GM18873 (cell line): ENCODE data around the gene MCEMP1.
"Not testable (repeated sequence)": the region's sequence is repeated elsewhere in the genome, so short reads cannot be mapped to it uniquely, and the experiment has no call there.

Experiments used
- ATAC-seq: cut with Tn5 transposase; IDR thresholded peaks from one replicate; pipeline ENCODE4 v1.9.1; 2021; ENCODE audit warnings: mild to moderate bottlenecking, moderate library complexity, moderate number of reproducible peaks; ENCODE audit not compliant: unreplicated experiment, low FRiP score

Gene MCEMP1

GRCh38 chr19:7643031-7643415, 33.9 kb upstream of the MCEMP1 start:
- ATAC-seq = no peak

- not testable (repeated sequence) for ATAC-seq
Measured at GRCh38 chr19:7643629-7644549, 33.0 kb upstream of the MCEMP1 start.

- no peak for ATAC-seq
Measured at GRCh38 chr19:7644550-7644877, 32.4 kb upstream of the MCEMP1 start.

- no peak for ATAC-seq
Measured at GRCh38 chr19:7645163-7645562, 31.7 kb upstream of the MCEMP1 start.

GRCh38 chr19:7645656-7646425, 31.0 kb upstream of the MCEMP1 start:
- no peak for ATAC-seq

- ATAC-seq = no peak
Measured at GRCh38 chr19:7646426-7646700, 30.5 kb upstream of the MCEMP1 start.

- ATAC-seq = no peak
Measured at GRCh38 chr19:7647156-7647555, 29.7 kb upstream of the MCEMP1 start.

GRCh38 chr19:7648265-7649014, 28.4 kb upstream of the MCEMP1 start:
- no peak for ATAC-seq

- no peak for ATAC-seq
Measured at GRCh38 chr19:7650148-7650547, 26.7 kb upstream of the MCEMP1 start.

- no peak for ATAC-seq
Measured at GRCh38 chr19:7652061-7652641, 24.7 kb upstream of the MCEMP1 start.

GRCh38 chr19:7654401-7654800, 22.5 kb upstream of the MCEMP1 start:
- no peak for ATAC-seq

GRCh38 chr19:7655581-7655980, 21.3 kb upstream of the MCEMP1 start:
- no peak for ATAC-seq

- ATAC-seq = no peak
Measured at GRCh38 chr19:7657131-7657751, 19.6 kb upstream of the MCEMP1 start.

- peak; percentile 56 for ATAC-seq
Measured at GRCh38 chr19:7658219-7658686, 18.6 kb upstream of the MCEMP1 start.

GRCh38 chr19:7661744-7662538, 14.9 kb upstream of the MCEMP1 start:
- no peak for ATAC-seq

GRCh38 chr19:7662657-7663056, 14.2 kb upstream of the MCEMP1 start:
- ATAC-seq = no peak

GRCh38 chr19:7663706-7664105, 13.2 kb upstream of the MCEMP1 start:
- no peak for ATAC-seq

- no peak for ATAC-seq
Measured at GRCh38 chr19:7665076-7665475, 11.8 kb upstream of the MCEMP1 start.

GRCh38 chr19:7668842-7669241, 8.0 kb upstream of the MCEMP1 start, which contains the start of gene RETN:
RETN (plus strand) TSS chr19:7669049; CDS start chr19:7669327, 278 bp downstream.
- ATAC-seq = no peak
